GM15510 (cell line): ENCODE results near the gene ZNF804B.

Experiments used
- POLR2A ChIP-seq: IDR thresholded peaks from 3 replicates; pipeline ENCODE4 v1.6.1; 2011; ENCODE audit warnings: borderline replicate concordance; ENCODE audit not compliant: insufficient read length; ENCODE audit errors: extremely low read depth

Gene ZNF804B

GRCh38 chr7:88792361-88792760, 32.9 kb downstream of the ZNF804B start:
- no peak for TF ChIP-seq POLR2A

- TF ChIP-seq POLR2A = no peak
These were observed 36.1 kb downstream of the ZNF804B start, which contains the start of gene TEX47 for GRCh38 chr7:88795553-88795952. Gene TEX47 (minus strand): TSS chr7:88795737. CDS start chr7:88794942, 795 bp downstream.

- no peak for TF ChIP-seq POLR2A
These were observed 41.5 kb downstream of the ZNF804B start for GRCh38 chr7:88801046-88801445.

- TF ChIP-seq POLR2A = no peak
These were observed 47.0 kb downstream of the ZNF804B start for GRCh38 chr7:88806280-88807037.

GRCh38 chr7:88818552-88818951, 59.1 kb downstream of the ZNF804B start:
- TF ChIP-seq POLR2A = no peak

GRCh38 chr7:88826222-88826621, 66.7 kb downstream of the ZNF804B start:
- TF ChIP-seq POLR2A = no peak

GRCh38 chr7:88835147-88835728, 75.7 kb downstream of the ZNF804B start:
- no peak for TF ChIP-seq POLR2A

- no peak for TF ChIP-seq POLR2A
These were observed 82.7 kb downstream of the ZNF804B start for GRCh38 chr7:88842201-88842600.

- no peak for TF ChIP-seq POLR2A
These were observed 85.6 kb downstream of the ZNF804B start for GRCh38 chr7:88845091-88845490.

- no peak for TF ChIP-seq POLR2A
These were observed 91.7 kb downstream of the ZNF804B start for GRCh38 chr7:88851220-88851619.

- TF ChIP-seq POLR2A = no peak
These were observed 99.8 kb downstream of the ZNF804B start for GRCh38 chr7:88859288-88859687.

- TF ChIP-seq POLR2A = no peak
These were observed 106.9 kb downstream of the ZNF804B start for GRCh38 chr7:88866265-88866863.

- TF ChIP-seq POLR2A = no peak
These were observed 107.7 kb downstream of the ZNF804B start for GRCh38 chr7:88867158-88867557.

GRCh38 chr7:88868456-88868855, 109.0 kb downstream of the ZNF804B start:
- TF ChIP-seq POLR2A = no peak

- no peak for TF ChIP-seq POLR2A
These were observed 121.6 kb downstream of the ZNF804B start for GRCh38 chr7:88881136-88881535.

- no peak for TF ChIP-seq POLR2A
These were observed 125.6 kb downstream of the ZNF804B start for GRCh38 chr7:88885131-88885530.
